A673 (cell line): ENCODE results near the gene RTRAF.

Experiments used
- CTCF ChIP-seq: fragments of 300-800, 200-600 bp; sonication (generic); conservative IDR thresholded peaks from 2 replicates; pipeline ENCODE4 v1.5.1; 2017; ENCODE audit warnings: low read depth, mild to moderate bottlenecking, antibody characterized with exemption, low read length, moderate library complexity, mixed read lengths
- EZH2 ChIP-seq: fragments of 200-600 bp; sonication (generic); IDR thresholded peaks from 2 replicates; pipeline ENCODE4 v1.6.1; 2017; ENCODE audit warnings: borderline replicate concordance, low read depth, mild to moderate bottlenecking, mixed read lengths, antibody characterized with exemption, low read length; ENCODE audit not compliant: poor library complexity, severe bottlenecking

- TF ChIP-seq CTCF: no peak
- TF ChIP-seq EZH2: no peak
Measured at GRCh38 chr14:52010173-52010693, 20.9 kb downstream of the RTRAF start.
